Measurements from ENCODE around the gene PROCA1.

DNA sequence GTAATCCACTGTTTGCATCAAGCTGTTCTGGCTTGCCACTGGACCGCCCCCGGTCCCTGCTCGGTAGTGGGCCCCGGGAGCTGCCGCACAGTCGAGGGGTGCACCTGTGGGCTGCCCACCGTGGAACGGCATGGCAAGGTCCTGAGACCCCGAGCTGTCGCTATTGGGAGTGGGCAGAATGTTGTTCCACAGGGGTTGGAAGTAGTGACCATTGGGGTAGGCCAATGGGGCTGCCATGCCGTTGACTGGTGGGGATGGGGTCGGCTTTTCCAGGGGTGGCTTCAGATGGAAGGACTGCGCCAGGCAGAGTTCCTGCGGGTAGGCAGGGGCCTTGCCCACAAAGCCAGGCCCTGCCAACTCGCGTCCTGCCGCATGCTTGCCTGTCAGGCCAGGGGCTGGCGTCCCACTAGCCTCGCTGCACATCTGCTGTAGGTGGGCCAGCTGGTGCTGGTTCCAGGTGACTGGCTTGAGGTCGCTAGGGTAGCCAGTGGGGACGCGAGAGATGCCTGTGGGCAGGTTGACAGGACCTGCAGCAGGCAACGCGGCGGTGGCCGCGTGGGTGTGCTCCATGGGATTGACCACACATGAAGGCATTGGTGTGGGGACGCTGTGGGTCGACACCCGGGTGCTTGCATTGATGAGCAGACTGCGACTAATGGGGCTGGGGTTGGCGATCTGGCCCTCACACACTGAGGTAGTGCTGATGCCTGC is 46.9 kb upstream of the PROCA1 start:
- TF ChIP-seq POLR2A (IDR thresholded peaks at IDR 0.05) (no peak), POLR2AphosphoS5 (IDR thresholded peaks at IDR 0.05; ENCODE audit: insufficient read depth in 1 of 2, low read depth in 1 of 2) (no peak)
- TF ChIP-seq, protein P1, sequence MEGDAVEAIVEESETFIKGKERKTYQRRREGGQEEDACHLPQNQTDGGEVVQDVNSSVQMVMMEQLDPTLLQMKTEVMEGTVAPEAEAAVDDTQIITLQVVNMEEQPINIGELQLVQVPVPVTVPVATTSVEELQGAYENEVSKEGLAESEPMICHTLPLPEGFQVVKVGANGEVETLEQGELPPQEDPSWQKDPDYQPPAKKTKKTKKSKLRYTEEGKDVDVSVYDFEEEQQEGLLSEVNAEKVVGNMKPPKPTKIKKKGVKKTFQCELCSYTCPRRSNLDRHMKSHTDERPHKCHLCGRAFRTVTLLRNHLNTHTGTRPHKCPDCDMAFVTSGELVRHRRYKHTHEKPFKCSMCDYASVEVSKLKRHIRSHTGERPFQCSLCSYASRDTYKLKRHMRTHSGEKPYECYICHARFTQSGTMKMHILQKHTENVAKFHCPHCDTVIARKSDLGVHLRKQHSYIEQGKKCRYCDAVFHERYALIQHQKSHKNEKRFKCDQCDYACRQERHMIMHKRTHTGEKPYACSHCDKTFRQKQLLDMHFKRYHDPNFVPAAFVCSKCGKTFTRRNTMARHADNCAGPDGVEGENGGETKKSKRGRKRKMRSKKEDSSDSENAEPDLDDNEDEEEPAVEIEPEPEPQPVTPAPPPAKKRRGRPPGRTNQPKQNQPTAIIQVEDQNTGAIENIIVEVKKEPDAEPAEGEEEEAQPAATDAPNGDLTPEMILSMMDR (IDR thresholded peaks at IDR 0.05): no peak

Measured in vagina (tissue), 2 donors.